GM21447 (cell line): ENCODE measurements around the gene KRT2.

Source experiments
- ATAC-seq: cut with Tn5 transposase; IDR thresholded peaks from one replicate; pipeline ENCODE4 v1.9.1; 2021; ENCODE audit not compliant: unreplicated experiment

The KRT2 gene

DNA sequence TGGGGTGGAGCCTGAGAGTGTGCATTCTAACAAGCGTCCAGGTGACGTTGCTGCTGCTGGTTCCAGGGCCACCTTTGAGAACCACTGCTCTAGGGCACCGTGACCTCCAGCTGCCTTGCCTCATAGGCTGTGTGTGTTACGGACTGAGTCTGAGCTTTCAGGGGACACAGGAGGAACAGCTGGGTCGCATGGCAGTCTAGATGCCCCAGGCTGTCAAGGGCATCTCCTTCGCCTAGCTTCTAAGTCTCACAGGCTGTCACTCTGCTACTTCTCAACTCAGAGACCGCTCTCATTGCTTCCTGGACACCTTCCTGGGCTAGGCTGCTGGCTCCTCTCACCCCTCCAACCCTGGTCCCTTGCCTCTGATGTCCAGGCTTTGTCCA, 34.6 kb downstream of the KRT2 start:
- ATAC-seq, result no peak

DNA sequence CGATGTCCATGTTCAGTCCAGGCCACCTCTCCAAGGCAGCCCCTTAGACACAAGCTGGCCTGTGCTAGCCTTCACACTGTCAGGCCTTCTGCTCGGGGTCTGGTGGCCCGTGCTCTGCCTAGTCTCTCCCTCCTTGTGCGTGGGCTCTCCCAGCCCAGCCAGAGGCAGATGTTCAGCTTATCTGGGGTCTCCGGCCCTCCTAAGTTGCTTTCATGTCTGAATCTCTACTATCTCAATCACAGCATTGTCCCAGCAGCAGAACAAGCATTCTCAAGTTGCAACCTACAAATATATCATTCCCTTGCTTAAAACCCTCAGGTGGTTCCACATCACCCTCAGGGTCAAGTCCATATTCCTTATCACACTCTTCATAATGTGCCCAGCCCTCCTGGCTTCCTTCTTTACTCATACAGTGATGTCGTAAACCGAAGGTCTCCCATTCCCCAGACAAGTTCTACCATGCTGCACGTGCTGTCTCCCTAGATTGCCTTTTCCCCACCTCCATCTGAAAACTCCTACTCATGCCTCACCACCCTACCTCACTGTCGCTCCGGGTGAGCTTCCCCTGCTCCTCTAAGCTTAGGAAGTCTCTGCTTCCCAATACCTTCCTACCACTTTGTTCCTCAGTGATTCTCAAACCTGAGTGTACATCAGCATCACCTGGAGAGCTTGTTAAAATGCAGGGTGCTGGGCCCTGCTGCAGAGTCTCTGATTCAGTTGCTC, 35.2 kb downstream of the KRT2 start:
- ATAC-seq, result no peak

DNA sequence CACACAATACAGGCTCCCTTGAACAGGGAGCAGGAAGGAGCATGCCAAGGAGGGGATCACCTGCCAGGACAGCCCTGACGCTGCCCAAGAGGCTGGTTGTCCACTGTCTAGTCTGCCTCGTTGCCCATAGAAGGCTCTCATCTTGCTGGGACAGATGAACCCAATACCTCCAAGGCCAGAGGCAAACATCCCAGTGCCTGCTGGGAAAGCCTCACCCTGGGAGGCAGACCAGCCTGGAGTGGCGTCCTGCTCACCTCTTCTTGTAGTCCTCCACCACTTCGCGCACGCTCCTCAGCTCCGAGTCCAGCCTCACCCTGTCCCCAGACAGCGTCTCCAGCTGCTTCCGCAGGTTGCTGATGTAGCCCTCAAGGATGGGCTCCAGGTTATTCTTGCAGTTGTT, 36.1 kb downstream of the KRT2 start:
- ATAC-seq, result no peak

DNA sequence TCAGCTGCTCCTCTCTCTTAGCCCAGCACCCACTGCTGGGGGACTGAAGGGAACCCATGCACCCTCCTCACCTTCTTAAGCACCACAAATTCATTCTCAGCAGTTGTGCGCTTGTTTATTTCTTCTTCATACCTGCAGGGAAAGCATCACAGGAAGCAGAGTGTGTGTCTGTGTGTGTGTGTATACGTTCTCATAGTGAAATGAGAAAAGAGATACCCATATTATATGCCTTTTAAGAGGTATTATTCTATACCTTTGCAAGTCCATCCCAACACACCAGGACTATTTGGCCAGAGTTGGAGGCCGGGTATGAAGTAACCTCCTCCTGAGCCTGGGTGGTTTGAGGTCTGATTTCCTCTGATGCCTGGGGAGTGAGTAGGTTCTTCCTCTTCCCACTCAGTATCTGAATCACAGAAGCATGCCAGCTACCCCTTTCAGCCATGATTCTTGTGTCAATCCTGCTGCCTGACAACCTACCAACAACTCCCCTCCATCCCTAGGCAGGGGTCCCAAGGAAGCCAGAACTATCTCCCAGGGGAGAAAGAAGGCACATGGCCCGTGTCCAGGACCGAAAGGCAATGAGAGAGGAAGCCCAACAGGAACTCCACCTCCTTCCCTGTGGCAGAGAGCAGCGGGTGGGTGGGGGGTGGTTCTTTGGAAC, 36.7 kb downstream of the KRT2 start:
- ATAC-seq, result no peak

DNA sequence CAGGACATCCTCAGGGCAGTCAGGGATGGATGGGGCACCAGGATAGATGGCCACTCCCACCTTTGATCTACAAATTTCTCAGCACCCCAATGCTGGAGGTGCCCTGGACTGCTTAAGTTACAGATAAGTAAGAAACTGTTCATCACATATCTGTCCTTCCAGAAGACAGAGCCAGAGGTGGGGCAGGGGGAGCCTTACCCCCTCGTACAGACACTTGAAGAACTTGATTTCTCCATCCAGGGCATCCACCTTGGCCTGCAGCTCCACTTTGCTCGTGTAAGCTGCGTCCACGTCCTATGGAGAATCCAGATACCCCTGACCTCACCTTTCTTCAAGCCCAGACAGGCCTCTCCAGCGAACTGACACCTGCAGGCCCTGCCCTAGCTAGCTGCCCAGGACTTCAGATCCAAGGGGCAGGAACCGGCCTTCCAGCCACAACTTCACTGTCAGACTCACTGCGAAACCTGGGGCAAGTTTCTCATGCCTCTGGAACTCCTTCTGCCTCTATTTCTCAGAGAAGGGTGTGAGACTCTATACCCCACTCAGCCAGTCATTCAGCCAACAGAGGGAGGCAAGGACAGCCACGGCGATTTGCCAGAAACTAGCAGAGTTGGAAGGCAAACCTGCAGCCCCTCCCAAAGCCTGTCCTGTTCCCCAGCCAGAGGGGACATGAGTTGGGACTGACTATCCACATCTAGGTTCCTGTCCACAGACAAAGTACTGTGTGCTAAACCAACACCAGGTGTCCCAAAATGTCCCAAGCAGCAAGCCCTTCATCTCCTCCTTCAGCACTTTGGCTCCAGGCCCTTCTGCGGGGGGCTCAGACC, 37.4 kb downstream of the KRT2 start:
- no peak for ATAC-seq

DNA sequence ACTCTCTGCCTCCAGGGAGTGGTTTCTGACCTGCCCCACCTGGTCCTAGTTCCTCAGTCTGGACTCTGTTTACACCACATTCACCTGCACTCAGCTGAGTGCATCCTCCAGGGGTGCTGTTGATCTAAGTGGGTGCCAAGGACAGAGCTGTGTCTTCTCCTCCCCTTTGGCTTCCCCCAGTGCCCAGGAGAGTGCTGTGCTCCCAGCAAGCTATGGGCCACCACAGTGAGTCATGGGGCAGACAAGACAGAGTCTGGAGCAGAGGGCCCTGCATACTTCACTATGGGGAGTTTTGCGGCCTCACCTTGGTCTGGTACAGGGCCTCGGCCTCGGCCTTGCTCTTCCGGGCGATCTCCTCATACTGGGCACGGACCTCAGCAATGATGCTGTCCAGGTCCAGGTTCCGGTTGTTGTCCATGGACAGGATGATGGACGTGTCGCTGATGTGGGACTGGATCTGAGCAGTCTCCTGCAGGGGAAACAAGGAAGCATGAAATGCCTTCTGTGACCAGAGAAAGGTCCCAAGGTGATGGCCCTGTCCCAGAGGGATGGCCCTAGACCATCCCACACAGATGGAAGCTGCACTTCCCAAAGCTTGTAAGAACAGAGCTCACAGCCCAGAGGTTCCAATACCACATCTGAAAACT, 38.5 kb downstream of the KRT2 start:
- no peak for ATAC-seq

DNA sequence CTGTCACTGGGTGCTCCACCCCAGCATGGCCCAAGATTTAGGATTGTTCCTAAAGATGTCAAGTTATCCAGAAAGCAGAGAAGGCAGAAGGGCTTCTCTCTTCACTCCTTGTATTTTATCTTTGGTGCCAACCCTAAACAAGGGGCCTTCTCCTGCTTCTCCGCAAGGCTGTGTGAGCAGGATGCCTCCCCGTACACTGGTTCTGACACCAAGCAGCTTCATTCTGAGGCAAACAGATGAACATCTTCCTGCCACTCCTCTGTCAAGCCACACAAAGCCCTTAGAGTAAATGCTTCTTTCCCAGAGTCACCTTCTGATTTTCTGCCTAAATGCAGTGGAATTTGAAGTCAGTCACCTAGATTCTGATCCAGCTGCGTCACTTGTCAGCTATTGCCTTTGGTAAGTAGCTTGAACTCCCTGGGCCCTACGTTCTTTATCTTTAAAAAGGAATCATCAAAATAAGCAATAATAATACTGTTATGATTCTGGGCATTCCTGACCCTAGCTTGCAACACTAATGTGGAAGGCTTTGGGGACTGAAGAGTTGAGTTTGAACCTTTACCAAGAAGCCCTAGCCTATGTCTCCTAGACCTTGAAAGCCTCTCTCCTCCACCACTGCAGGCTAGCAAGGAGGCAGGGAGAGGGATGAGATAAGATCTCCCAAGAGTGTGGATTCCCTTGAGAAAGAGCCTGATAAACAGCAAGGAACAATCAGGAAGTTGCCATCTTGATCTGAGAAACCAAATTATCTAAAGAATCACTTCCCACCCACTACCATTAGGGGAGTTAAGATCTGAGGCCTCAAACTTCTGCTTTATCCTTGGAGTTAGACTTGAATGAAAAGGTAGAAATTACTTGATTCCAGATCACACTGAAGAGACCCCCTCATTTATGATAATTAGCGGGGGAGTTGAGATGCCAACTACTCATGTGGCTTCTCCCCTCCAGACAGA, 39.3 kb downstream of the KRT2 start:
- no peak for ATAC-seq

DNA sequence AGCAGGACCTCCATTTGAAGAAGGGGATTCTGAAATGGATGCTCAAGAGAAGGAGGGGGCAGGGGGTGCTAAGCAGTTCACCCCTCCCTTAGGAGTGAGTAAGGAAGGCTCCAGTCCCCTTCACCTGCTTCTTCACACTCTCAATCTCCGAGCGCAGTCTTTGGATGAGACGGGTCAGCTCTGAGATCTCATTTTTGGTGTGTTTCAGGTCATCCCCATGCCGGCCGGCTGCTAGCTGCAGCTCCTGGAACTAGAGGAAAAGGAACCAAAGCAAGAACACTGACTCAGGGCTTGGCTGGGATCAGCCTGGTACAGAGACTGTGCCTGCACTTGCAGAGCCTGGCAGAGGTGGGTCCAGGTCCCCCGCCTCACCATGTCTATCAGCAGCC, 40.9 kb downstream of the KRT2 start:
- no peak for ATAC-seq

DNA sequence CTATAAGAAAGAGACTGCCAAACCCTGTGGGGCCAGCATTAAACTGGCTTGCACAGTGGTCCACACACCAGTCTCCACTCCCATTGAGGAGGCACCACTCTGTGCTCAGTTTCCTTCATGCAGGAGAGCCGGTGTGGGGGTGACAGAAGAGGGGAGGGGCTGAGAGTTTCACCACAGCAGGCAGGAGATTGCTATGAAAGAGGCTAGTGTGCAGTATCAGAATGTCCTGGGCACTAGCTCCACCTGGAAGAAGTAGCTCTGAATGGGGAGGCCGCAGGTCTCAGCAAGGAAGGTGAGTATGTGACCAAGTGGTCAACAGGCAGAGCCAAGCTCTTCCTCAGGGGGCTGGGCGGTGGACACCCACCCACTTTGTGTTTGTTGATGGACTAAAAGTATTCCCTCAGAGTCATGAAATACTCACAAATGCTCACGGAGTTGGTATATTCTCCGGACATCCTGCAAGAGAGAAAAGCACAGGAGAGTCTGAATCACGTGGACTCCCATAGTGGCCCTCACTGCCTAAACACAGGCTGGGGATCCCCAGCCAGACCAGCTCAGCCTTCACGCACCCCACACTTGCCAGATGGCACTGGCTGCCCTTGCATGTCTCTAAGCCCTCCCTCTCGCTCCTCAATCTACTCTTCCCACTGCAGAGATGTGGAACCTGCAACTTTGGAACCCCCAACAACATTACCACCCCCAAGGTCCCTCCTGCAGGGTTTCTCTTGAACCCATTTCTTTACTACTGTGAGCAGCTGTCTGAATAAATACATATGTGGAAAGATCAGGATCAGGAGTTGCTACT, 43.0 kb downstream of the KRT2 start:
- ATAC-seq, result no peak

DNA sequence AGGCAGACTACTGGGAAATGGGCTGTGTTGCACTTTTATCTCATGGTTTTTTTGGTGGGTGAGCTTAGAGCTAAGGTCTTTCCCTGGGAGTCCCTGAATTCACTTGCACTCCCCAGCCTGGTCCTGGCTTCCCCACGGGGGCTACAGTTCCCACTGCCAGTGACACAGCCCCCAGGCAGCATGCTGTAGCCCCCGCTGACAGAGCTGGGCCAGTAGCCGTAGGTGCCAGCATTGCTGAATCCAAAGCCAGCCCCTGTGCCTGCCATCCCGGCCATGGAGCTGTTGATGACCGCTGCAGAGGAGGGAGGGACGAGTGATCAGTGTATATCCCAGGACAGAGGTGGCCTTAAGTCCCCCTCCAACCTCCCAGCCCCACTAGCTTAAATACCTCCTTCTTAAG, 43.9 kb downstream of the KRT2 start:
- no peak for ATAC-seq

DNA sequence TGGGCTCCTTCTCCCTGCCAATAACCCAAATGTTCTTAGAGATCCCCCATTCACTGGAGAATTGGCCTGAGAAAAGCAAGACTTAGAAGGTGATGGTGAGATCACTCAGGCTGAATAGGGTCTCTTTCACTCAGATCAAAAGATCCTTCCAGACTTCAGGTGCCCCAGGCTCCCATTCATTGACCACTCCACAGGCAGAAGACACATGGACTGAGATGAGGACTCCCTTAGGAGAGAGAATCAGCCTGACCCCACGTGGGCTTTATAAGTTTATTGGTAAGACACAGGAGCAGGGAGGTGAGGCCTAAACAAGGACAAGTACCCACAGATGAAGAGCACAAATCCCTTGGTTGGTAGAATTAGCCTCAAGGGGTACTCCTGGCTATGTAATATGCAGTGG, 44.7 kb downstream of the KRT2 start:
- ATAC-seq, result no peak

DNA sequence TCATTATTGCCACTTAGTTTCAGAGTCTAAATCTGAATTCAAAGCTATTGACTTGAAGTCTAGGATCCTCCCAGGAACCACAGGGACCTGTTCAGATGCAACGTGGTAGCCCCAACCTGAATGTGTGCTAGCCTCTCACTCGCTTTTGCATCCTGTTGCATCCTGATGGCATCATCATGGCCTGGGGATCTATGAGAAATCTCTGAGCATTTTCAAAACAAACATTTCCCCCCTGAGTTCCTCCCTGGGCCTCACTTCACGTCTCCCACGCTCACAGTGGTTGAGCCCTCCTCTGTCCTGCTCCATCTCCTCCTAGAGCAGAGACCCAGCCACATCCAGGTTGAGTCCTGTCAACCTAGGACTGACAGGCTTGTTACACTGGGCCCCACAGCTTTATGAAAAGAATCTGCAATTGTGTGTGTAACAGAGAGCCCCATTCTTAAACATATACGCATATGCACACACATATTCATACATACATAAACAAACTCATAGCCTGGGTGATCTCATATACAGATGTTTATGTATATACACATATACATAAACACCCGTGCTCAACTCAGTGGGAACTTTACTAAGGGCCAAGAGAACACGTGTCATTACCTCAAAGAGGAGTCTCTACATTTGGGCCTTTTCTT, 45.3 kb downstream of the KRT2 start:
- no peak for ATAC-seq

DNA sequence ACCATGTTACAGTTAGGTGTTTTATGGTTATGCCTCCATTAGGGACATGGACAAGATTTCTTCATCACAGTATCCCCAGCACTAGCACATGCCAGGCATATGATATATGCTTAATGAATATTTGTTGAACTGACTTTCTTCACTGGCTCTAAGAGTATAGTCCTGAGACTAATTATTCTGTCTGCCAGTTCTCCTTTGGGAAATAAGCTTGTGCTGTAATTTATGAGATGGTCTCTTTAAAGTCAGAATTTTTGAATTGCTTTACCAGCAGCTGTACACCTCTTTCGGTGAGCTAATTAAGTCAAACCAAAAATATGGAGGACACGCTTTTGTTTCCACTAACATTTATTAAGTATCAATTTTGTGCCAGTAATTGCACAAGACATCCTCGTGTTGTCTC, 45.9 kb downstream of the KRT2 start:
- no peak for ATAC-seq

DNA sequence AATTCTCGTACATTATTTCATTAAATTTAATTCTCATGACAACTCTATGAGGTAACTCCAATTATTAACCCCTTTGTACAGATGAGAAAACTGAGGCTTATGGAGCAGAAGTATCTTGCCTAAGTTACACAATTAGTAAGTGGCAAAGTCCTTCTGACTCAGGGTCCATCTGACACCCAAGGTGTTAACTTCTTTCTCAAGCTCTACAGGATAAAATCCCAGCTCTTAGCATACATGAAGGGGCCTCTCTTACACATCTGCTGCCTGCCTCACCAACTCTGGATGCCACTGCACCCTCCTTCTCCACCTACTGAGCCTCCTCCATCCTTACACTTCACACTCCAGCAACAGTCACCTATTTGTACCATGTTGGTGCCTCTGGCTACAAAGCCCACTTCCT, 46.5 kb downstream of the KRT2 start:
- no peak for ATAC-seq

DNA sequence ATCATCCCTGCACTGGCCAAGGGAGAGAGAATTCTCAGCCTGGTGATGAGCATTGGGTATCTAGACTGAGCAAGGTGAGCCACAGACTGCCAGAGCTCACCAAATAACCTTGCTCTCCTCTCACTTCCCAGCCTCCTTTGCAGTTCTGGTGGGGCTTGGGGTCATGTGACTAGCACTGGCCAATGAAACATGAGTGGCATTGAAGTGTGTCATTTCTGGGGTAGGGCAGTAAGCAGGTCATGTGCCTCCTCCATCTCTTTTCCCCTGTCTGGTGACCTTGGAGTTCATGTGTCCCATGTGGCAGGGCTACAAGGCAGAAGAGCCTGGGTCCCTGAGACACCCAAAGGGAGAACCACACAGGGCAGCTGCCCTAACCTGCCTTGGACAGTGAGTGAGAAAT, 47.2 kb downstream of the KRT2 start:
- ATAC-seq, result no peak

DNA sequence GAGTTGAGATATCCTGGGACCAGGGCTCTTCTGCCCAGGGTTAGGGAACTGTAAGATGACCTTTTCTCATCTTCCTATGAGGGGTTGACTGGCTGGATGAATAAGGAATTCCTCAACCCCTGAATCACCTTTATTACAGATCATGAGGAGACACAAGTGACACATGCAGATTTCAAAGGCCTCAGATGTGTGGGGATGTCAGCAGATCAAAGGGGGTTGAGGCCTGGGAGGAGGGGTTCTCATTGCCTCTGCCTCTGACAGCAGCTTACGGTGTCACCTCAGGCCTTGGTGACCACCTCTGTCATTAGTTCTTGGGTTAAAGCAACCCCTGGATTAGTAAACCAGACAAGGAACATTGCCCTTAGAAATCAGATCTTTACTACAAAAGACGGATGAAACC, 48.7 kb downstream of the KRT2 start:
- no peak for ATAC-seq

DNA sequence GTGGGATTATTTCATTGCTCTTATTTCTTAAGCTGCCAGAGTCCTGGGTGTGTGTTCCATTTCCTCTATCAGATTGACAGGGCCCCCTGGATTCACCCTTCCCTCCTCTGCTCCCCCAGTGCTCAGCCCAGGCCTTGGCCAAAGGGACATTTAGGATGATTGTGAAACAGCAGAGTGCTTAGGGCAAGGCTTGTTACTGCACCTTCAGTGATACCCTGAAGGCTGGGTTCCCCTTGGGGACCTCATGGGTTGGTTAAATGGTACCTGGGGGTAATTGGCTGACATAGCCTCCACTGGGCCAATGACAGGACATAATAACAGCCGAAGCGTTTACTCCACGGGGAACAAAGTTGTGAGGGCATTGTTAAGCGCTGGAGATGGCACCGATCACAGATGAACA, 49.5 kb downstream of the KRT2 start:
- no peak for ATAC-seq

DNA sequence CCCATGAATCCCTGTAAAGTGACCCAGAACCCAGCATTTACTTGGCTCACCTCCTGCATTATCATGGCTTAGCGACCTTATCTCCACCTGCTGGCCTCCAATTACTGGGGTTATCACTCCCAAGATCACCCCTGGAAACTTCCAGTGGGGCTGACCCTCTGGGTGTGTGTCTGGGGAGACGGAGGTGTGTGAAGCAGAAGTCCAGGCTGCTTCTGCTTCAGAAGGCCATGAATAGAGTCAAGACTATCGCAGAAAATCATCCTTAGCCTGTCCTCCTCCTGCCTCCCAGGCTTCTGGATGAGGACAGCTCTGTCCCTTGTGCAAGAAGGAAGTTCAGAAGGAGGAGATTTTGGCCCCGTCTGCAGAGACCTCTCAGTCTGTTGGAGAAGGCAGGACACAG, 50.3 kb downstream of the KRT2 start:
- ATAC-seq, result no peak

DNA sequence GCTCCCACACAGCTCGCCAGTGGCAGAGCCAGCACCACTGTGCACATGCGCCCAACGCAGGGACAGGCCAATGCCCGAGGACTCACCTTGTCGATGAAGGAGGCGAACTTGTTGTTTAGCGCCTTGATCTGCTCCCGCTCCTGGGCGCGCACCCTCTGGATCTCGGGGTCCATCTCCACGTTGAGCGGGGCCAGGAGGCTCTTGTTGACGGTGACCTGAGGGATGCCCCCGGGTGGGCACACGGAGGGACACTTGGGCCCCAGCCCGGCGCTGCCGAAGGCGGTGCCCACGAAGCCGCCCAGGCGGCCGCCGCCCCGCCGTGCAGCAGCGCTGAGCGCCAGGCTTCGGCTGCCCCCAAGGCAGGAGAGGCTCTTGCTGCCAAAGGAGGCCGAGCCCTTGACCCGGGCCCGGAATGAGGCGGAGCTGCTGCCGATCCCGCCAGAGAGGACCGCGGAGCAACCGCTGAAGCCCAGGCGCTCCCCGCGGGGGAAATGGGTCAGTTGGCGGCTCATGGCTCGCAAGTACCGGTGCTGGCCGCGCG, 51.0 kb downstream of the KRT2 start, which contains the start of gene KRT72:
Gene KRT72, minus strand, starts transcription at position 523 of the 541 bp plus-strand sequence. Its CDS starts 11 bp downstream, at position 512.
- ATAC-seq, result no peak
